ENCODE measurements around the gene COMMD1.
"Not testable (repeated sequence)": the region's sequence is repeated elsewhere in the genome, so short reads cannot be mapped to it uniquely, and the experiment has no call there.

Gene COMMD1

GRCh38 chr2:62149708-62150107 is 244.2 kb downstream of the COMMD1 start:
- H3K27me3 ChIP-seq (ENCODE audit: insufficient read depth, low read length) = no peaks in the 10 kb centered on the region
- H3K9ac ChIP-seq (ENCODE audit: low read depth, low read length) = no peak overlapping the region
- H3K4me3 ChIP-seq (ENCODE audit: low read length) = no peak overlapping the region
- H3K27ac ChIP-seq (ENCODE audit: low read length) = no peak overlapping the region
- no peaks in the 10 kb centered on the region for H3K9me3 ChIP-seq (ENCODE audit: insufficient read depth, low read depth, low read length)
- no peaks in the 10 kb centered on the region for H3K36me3 ChIP-seq (ENCODE audit: insufficient read depth, low read depth, low read length)
- H3K4me1 ChIP-seq (ENCODE audit: insufficient read depth, low read length) = peaks cover 12% of the 10 kb centered on the region; the same call in 1 of the 2 replicates

- Histone ChIP-seq H3K27ac (ENCODE audit: low read length) (peak overlapping the region; percentile 69), H3K4me3 (ENCODE audit: low read length) (peak overlapping the region; percentile 12; the same call in 1 of the 2 replicates), H3K9me3 (ENCODE audit: insufficient read depth, low read depth, low read length) (peaks cover 4% of the 10 kb centered on the region; the same call in 1 of the 2 replicates), H3K4me1 (ENCODE audit: insufficient read depth, low read length) (peaks cover 9% of the 10 kb centered on the region; the same call in 1 of the 2 replicates), H3K36me3 (ENCODE audit: insufficient read depth, low read depth, low read length) (no peaks in the 10 kb centered on the region), H3K27me3 (ENCODE audit: insufficient read depth, low read length) (no peaks in the 10 kb centered on the region), H3K9ac (ENCODE audit: low read depth, low read length) (peak overlapping the region; percentile 10; the same call in 1 of the 2 replicates)
Measured at GRCh38 chr2:62150597-62151305, 245.3 kb downstream of the COMMD1 start.

- peak overlapping the region; percentile 12; the same call in 1 of the 2 replicates for H3K4me3 ChIP-seq (ENCODE audit: low read length)
- H3K27ac ChIP-seq (ENCODE audit: low read length) = peak overlapping the region; percentile 69
- peak overlapping the region; percentile 10; the same call in 1 of the 2 replicates for H3K9ac ChIP-seq (ENCODE audit: low read depth, low read length)
- no peaks in the 10 kb centered on the region for H3K27me3 ChIP-seq (ENCODE audit: insufficient read depth, low read length)
- H3K9me3 ChIP-seq (ENCODE audit: insufficient read depth, low read depth, low read length) = peaks cover 4% of the 10 kb centered on the region; the same call in 1 of the 2 replicates
- H3K4me1 ChIP-seq (ENCODE audit: insufficient read depth, low read length) = peaks cover 9% of the 10 kb centered on the region; the same call in 1 of the 2 replicates
- no peaks in the 10 kb centered on the region for H3K36me3 ChIP-seq (ENCODE audit: insufficient read depth, low read depth, low read length)
Measured at GRCh38 chr2:62151306-62151638, 245.8 kb downstream of the COMMD1 start.

GRCh38 chr2:62152000-62152399 is 246.5 kb downstream of the COMMD1 start:
- Histone ChIP-seq H3K9me3 (ENCODE audit: insufficient read depth, low read depth, low read length) (peaks cover 4% of the 10 kb centered on the region; the same call in 1 of the 2 replicates), H3K36me3 (ENCODE audit: insufficient read depth, low read depth, low read length) (no peaks in the 10 kb centered on the region), H3K27ac (ENCODE audit: low read length) (peak overlapping the region; percentile 25), H3K9ac (ENCODE audit: low read depth, low read length) (no peak overlapping the region), H3K4me1 (ENCODE audit: insufficient read depth, low read length) (peaks cover 13% of the 10 kb centered on the region; the same call in 1 of the 2 replicates), H3K27me3 (ENCODE audit: insufficient read depth, low read length) (no peaks in the 10 kb centered on the region), H3K4me3 (ENCODE audit: low read length) (no peak overlapping the region)

- no peaks in the 10 kb centered on the region for H3K27me3 ChIP-seq (ENCODE audit: insufficient read depth, low read length)
- peaks cover 4% of the 10 kb centered on the region; the same call in 1 of the 2 replicates for H3K9me3 ChIP-seq (ENCODE audit: insufficient read depth, low read depth, low read length)
- no peak overlapping the region for H3K9ac ChIP-seq (ENCODE audit: low read depth, low read length)
- no peak overlapping the region for H3K4me3 ChIP-seq (ENCODE audit: low read length)
- no peak overlapping the region for H3K27ac ChIP-seq (ENCODE audit: low read length)
- peaks cover 6% of the 10 kb centered on the region; the same call in 1 of the 2 replicates for H3K4me1 ChIP-seq (ENCODE audit: insufficient read depth, low read length)
- no peaks in the 10 kb centered on the region for H3K36me3 ChIP-seq (ENCODE audit: insufficient read depth, low read depth, low read length)
Measured at GRCh38 chr2:62156861-62157496, 251.5 kb downstream of the COMMD1 start.

GRCh38 chr2:62158444-62159121 is 253.1 kb downstream of the COMMD1 start:
- Histone ChIP-seq H3K27me3 (ENCODE audit: insufficient read depth, low read length) (no peaks in the 10 kb centered on the region), H3K4me1 (ENCODE audit: insufficient read depth, low read length) (peaks cover 4% of the 10 kb centered on the region; the same call in 1 of the 2 replicates), H3K9ac (ENCODE audit: low read depth, low read length) (no peak overlapping the region), H3K36me3 (ENCODE audit: insufficient read depth, low read depth, low read length) (no peaks in the 10 kb centered on the region), H3K27ac (ENCODE audit: low read length) (no peak overlapping the region), H3K4me3 (ENCODE audit: low read length) (no peak overlapping the region), H3K9me3 (ENCODE audit: insufficient read depth, low read depth, low read length) (peaks cover 4% of the 10 kb centered on the region; the same call in 1 of the 2 replicates)

- H3K4me3 ChIP-seq (ENCODE audit: low read length); H3K4me1 ChIP-seq (ENCODE audit: insufficient read depth, low read length); H3K27ac ChIP-seq (ENCODE audit: low read length); H3K36me3 ChIP-seq (ENCODE audit: insufficient read depth, low read depth, low read length); H3K9me3 ChIP-seq (ENCODE audit: insufficient read depth, low read depth, low read length); H3K9ac ChIP-seq (ENCODE audit: low read depth, low read length); H3K27me3 ChIP-seq (ENCODE audit: insufficient read depth, low read length): not testable (repeated sequence)
Measured at GRCh38 chr2:62160691-62161090, 255.2 kb downstream of the COMMD1 start.

- H3K4me1 ChIP-seq (ENCODE audit: insufficient read depth, low read length) = no peaks in the 10 kb centered on the region
- no peak overlapping the region for H3K27ac ChIP-seq (ENCODE audit: low read length)
- H3K27me3 ChIP-seq (ENCODE audit: insufficient read depth, low read length) = no peaks in the 10 kb centered on the region
- H3K4me3 ChIP-seq (ENCODE audit: low read length) = no peak overlapping the region
- no peak overlapping the region for H3K9ac ChIP-seq (ENCODE audit: low read depth, low read length)
- H3K36me3 ChIP-seq (ENCODE audit: insufficient read depth, low read depth, low read length) = no peaks in the 10 kb centered on the region
- no peaks in the 10 kb centered on the region for H3K9me3 ChIP-seq (ENCODE audit: insufficient read depth, low read depth, low read length)
Measured at GRCh38 chr2:62163106-62163831, 257.8 kb downstream of the COMMD1 start.

GRCh38 chr2:62163834-62164233 is 258.4 kb downstream of the COMMD1 start:
- H3K9ac ChIP-seq (ENCODE audit: low read depth, low read length) = no peak overlapping the region
- H3K4me3 ChIP-seq (ENCODE audit: low read length) = no peak overlapping the region
- H3K9me3 ChIP-seq (ENCODE audit: insufficient read depth, low read depth, low read length) = no peaks in the 10 kb centered on the region
- H3K36me3 ChIP-seq (ENCODE audit: insufficient read depth, low read depth, low read length) = no peaks in the 10 kb centered on the region
- no peaks in the 10 kb centered on the region for H3K4me1 ChIP-seq (ENCODE audit: insufficient read depth, low read length)
- H3K27me3 ChIP-seq (ENCODE audit: insufficient read depth, low read length) = no peaks in the 10 kb centered on the region
- no peak overlapping the region for H3K27ac ChIP-seq (ENCODE audit: low read length)

GRCh38 chr2:62175728-62176127 is 270.3 kb downstream of the COMMD1 start:
- Histone ChIP-seq H3K4me3 (ENCODE audit: low read length) (no peak overlapping the region), H3K36me3 (ENCODE audit: insufficient read depth, low read depth, low read length) (no peaks in the 10 kb centered on the region), H3K27ac (ENCODE audit: low read length) (no peak overlapping the region), H3K9ac (ENCODE audit: low read depth, low read length) (no peak overlapping the region), H3K9me3 (ENCODE audit: insufficient read depth, low read depth, low read length) (no peaks in the 10 kb centered on the region), H3K4me1 (ENCODE audit: insufficient read depth, low read length) (no peaks in the 10 kb centered on the region), H3K27me3 (ENCODE audit: insufficient read depth, low read length) (no peaks in the 10 kb centered on the region)

- Histone ChIP-seq H3K4me3 (ENCODE audit: low read length) (no peak overlapping the region), H3K9me3 (ENCODE audit: insufficient read depth, low read depth, low read length) (no peaks in the 10 kb centered on the region), H3K4me1 (ENCODE audit: insufficient read depth, low read length) (no peaks in the 10 kb centered on the region; the same call in 1 of the 2 replicates), H3K9ac (ENCODE audit: low read depth, low read length) (no peak overlapping the region), H3K36me3 (ENCODE audit: insufficient read depth, low read depth, low read length) (no peaks in the 10 kb centered on the region), H3K27me3 (ENCODE audit: insufficient read depth, low read length) (no peaks in the 10 kb centered on the region), H3K27ac (ENCODE audit: low read length) (no peak overlapping the region)
Measured at GRCh38 chr2:62176801-62177200, 271.3 kb downstream of the COMMD1 start.
